Adipose tissue (tissue), 3 donors: ENCODE data around the gene CEMIP. TPM values are rescaled to one million over a fixed set of nuclear protein-coding genes. Genes with fewer than 3 reads are reported as not detected.
"Not testable (repeated sequence)": the region's sequence is repeated elsewhere in the genome, so short reads cannot be mapped to it uniquely, and the experiment has no call there.

Experiments
- H3K27ac ChIP-seq: one replicate; pipeline ENCODE4 v1.5.1; 2013; ENCODE audit warnings: low read depth, low read length
- WGBS, 3 donors: extraction: QIAGEN DNeasy Blood & Tissue Kit; methylation state at CpG; one replicate each; pipeline ENCODE4 v1.1.7; 2013; 5-methylcytosine and 5-hydroxymethylcytosine counted together
- polyA plus RNA-seq, 3 donors: library from polyadenylated mRNA; stranded (reverse); fragments of 200-250 nt; gene quantifications; one replicate each; pipeline ENCODE4 v1.2.3, GENCODE V29; 2013
- donor health status: healthy with polysubstance abuse.
- donor health status: Bipolar disorder and iron deficiency.
- donor health status: healthy.

CEMIP gene
- polyA plus RNA-seq, 3 donors: 0.90 to 1.5 (median 1.3) TPM

- WGBS, 3 donors: 93 to 96% (median 94%) methylated on average over 8 of the region's 8 CpGs
- no peak overlapping the region for H3K27ac ChIP-seq
Observed at GRCh38 chr15:80946576-80946975, 167.4 kb downstream of the CEMIP start.

DNA sequence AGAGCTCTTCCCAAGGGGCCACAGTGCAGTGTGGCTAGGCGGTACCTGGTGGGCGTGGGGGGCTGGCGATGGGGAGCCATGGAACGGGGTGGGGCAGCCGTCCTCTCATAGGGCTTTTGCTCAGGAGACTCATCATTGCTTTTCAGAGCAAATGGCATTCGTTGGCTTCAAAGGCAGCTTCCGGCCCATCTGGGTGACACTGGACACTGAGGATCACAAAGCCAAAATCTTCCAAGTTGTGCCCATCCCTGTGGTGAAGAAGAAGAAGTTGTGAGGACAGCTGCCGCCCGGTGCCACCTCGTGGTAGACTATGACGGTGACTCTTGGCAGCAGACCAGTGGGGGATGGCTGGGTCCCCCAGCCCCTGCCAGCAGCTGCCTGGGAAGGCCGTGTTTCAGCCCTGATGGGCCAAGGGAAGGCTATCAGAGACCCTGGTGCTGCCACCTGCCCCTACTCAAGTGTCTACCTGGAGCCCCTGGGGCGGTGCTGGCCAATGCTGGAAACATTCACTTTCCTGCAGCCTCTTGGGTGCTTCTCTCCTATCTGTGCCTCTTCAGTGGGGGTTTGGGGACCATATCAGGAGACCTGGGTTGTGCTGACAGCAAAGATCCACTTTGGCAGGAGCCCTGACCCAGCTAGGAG lies 169.6 kb downstream of the CEMIP start:
- 95 to 96% (median 95%) methylated on average over 13 of the region's 13 CpGs for WGBS, 3 donors
- H3K27ac ChIP-seq: no peak overlapping the region

GRCh38 chr15:80949756-80950155 lies 170.6 kb downstream of the CEMIP start:
- no peak overlapping the region for H3K27ac ChIP-seq
- WGBS, 3 donors: 95 to 98% (median 97%) methylated on average over 4 of the region's 4 CpGs

- no peak overlapping the region for H3K27ac ChIP-seq
- 90 to 94% (median 90%) methylated on average over 8 of the region's 8 CpGs for whole genome bisulfite sequencing, 3 donors
Observed at GRCh38 chr15:80950291-80951078, 171.3 kb downstream of the CEMIP start.

GRCh38 chr15:80951941-80952340 lies 172.8 kb downstream of the CEMIP start:
- 72 to 75% (median 73%) methylated on average over 5 of the region's 5 CpGs for WGBS, 3 donors

DNA sequence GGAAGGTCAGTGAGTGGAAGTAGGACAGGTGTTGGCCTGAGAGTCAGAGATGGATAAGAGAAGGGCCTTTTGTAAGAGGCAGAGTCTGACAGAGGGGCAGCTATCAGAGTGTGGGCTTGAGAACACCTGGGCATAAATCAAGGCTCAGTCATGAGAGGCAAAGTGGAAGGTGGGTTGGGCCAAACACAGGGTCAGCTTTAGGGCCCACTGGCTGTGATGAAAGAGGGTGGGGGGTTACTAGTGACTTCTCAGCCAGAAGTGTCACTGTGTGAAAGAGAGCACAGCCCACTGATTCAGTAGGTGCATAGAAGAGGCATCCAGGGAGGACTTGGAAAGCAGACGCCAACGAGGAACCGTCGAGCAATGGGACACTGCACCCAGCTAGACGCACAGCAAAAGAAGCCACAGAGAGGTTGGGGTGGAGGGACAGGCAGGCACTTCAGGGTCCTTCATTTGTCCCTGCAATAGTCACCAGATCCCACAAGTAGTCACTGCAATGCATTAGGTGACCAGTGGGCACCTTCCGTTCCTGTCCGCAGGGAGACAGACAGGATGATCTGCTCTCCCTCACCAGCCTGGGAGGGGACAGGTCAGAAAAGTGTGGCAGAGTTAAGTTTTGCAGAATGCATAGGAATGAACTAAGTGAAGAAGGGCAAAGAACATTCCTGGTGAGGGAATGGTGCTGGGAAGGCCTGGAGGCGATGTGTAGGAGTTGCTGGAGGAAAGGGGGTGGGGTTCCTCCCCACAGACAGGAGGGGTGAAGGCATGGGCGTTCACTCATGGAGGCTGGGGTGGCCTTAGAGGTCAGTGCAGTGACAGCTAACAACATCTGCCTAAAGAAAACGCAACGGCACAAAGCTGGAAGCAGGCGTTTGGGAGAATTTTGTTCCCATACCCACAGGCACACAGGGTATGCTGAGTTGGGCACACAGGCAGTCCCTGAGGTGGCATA lies 174.1 kb downstream of the CEMIP start:
- no peak overlapping the region for H3K27ac ChIP-seq
- 89 to 96% (median 92%) methylated on average over 12 of the region's 12 CpGs for WGBS, 3 donors

More at GRCh38 chr15:80951941-80952340, 172.8 kb downstream of the CEMIP start:
- no peak overlapping the region for H3K27ac ChIP-seq

- 94 to 95% (median 94%) methylated on average over 9 of the region's 9 CpGs for WGBS, 3 donors
- H3K27ac ChIP-seq: no peak overlapping the region
Observed at GRCh38 chr15:80953953-80954778, 175.0 kb downstream of the CEMIP start.

DNA sequence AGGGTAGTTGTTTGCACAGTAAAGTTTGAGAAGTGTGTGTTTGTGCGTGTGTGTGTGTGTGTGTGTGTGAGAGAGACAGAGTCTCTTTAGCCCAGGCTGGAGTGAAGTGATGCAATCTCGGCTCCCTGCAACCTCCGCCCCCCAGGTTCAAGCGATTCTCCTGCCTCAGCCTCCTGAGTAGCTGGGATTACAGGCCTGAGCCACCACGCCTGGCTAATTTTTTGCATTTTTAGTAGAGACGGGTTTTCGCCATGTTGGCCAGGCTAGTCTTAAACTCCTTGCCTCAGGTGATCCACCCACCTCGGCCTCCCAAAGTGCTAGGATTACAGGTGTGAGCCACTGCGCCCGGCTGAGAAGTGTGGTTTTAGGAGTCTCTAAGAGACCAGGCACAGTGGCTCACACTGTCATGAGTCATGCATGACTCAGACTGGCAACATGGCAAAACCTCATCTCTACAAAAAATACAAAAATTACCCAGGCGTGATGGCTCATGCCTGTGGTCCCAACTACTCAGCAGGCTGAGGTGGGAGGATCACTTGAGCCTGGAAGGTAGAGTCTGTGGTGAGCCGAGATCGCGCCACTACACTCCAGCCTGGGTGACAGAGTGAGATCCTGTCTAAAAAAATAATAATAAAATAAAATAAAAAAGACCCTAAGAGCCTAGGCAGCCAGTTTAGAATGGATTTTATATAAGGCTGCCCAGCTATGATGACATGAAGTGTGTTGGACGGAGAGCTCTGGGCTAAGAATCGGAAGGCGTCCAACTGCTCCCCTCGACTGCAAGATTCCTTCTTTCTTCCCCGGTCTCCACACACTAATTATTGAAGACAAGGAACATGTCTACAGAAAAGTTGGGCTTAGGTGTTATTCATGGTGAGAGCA lies 176.6 kb downstream of the CEMIP start:
- 88 to 96% (median 88%) methylated on average over 19 of the region's 19 CpGs for WGBS, 3 donors
- H3K27ac ChIP-seq: not testable (repeated sequence)

DNA sequence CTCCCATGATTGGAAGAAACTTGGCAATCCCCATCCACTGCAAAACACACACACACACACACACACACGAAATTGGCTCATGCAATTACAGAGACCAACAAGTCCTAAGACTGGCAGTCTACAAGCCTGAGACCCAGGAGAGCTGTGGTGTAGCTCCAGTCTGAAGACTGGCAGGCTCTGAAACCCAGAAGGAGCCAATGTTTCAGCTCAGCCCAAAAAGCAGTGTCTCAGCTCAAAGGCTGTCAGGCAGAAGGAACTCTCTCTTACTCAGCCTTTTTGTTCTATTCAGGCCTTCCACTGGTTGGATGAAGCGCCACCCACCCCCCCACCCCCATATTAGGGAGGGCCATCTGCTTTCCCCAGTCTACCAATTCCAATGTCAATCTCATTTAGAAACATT lies 178.4 kb downstream of the CEMIP start:
- 75 to 91% (median 83%) methylated on average over 2 of the region's 2 CpGs for WGBS, 3 donors
- no peak overlapping the region for H3K27ac ChIP-seq

GRCh38 chr15:80957976-80958375 lies 178.8 kb downstream of the CEMIP start:
- no peak overlapping the region for H3K27ac ChIP-seq
- WGBS, 3 donors: 87 to 97% (median 92%) methylated on average over 2 of the region's 2 CpGs

DNA sequence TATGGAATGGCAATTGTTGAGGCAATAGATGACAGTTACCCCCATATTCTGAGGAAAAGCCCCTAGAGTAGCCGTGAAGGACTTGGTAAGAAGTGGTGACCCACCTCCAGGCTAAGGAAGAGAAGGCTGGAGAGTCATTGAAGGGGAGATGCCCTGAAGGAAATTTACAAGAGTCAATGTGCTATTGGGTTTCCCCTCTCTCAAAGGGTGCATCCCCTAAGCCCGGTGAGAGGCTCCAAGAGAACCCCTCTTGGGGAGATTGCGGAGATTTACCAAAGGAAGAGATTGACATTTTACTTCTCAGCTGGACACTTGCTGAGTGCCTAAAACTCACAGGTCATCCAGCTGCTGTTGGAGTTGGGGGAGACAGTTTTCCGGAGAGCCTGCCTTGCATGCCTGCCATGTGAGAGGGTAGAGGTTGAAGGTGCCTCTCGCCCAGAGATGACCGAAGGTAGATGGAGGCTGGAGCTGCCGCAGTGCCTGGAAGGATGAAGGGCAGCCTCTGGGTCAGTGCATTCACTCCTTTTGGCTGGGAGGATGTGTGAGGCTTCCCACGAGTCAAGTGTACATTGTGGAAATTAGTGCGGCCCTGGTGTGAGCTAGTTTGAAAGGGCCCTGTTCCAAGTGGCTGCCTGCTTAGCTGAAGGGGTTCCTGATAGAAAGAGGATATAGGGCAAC lies 179.8 kb downstream of the CEMIP start:
- H3K27ac ChIP-seq: no peak overlapping the region
- WGBS, 3 donors: 97 to 98% (median 98%) methylated on average over 9 of the region's 9 CpGs

DNA sequence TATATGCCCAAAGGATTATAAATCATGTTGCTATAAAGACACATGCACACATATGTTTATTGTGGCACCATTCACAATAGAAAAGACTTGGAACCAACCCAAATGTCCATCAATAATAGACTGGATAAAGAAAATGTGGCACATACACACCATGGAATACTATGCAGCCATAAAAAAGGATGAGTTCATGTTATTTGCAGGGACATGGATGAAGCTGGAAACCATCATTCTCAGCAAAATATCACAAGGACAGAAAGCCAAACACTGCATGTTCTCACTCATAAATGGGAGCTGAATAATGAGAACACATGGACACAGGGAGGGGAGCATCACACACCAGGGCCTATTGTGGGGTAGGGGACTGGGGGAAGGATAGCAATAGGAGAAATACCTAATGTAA lies 186.3 kb downstream of the CEMIP start:
- H3K27ac ChIP-seq: not testable (repeated sequence)

DNA sequence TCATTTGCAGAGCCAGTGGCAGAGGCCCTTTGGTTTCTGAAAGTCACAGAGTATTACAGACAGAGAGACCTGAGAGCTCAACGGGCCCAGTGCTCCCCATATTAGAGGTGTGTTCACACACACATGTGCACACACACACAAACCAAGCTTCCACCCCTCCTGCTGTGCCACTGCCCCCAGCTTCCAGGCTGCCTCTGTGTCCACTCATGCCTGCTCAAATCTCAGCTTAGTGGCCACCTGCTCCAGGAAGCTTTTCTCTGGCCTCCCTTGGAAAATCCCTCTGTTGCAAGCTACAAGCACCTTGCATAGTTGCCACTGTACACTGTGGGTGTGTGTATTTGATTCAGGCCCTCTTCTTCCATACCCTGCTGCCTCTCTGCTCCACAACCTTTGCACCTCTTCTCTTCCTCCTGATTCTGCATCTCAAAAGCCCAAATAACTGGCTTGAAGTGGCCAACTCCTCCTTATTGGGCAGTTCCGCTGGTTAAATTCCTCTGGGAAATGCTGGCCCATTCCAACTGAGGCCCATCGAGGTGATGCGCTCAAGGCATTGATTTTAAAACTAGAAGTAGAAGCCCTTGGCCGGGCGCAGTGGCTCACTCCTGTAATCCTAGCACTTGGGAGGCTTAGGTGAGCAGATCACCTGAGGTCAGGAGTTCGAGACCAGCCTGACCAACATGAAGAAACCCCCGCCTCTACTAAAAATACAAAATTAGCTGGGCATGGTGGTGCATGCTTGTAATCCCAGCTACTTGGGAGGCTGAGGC lies 187.4 kb downstream of the CEMIP start:
- 91 to 94% (median 94%) methylated on average over 8 of the region's 8 CpGs for WGBS, 3 donors

GRCh38 chr15:80967451-80967850 lies 188.3 kb downstream of the CEMIP start:
- H3K27ac ChIP-seq: no peak overlapping the region
- 76 to 84% (median 79%) methylated on average over 3 of the region's 3 CpGs for WGBS, 3 donors

More for the DNA sequence above, 187.4 kb downstream of the CEMIP start:
- no peak overlapping the region for H3K27ac ChIP-seq

DNA sequence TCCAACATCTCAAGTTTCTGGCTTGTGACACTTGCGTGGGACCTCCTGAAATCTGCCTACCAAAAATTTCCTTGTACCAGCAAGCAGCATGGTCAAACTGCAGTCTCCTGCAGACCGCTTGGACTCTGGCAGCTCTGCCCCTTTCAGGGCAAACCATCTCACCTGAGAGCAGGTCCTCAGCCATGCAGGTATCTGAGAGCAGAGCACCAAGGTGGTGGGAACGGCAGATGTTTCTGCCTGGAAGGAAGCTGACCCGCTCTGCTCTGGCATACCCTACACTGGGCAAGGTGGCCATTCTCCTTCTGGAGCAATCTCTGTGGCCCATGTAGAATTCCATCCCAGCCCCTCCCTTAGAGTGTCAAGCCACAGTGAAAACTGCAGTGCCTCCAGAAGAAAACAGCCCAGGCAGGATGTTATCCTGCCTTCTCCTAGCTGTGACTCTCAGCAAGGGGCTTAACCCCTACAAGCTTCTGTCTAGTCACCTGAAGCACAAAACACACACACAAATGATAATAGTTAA lies 188.9 kb downstream of the CEMIP start:
- H3K27ac ChIP-seq: no peak overlapping the region
- 96 to 98% (median 96%) methylated on average over 4 of the region's 4 CpGs for WGBS, 3 donors

DNA sequence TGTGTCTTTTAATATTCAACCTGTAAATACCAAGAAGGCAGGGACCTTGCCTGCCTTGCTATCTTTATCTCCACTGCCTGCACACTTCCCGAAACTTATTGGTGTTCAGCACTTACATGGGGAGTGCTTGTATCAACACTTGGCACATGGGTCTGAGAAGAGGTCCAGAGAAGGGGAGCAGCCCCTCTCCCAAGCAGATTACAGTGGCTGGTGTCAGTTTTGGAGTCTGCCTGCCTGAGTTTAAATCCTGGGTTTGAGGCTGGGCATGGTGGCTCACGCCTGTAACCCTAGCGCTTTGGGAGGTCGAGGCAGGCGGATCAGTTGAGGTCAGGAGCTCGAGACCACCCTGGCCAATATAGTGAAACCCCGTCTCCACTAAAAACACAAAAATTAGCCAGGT lies 190.1 kb downstream of the CEMIP start:
- WGBS, 3 donors: 86 to 97% (median 89%) methylated on average over 7 of the region's 7 CpGs
- no peak overlapping the region for H3K27ac ChIP-seq
